Ovary (tissue), 9 donors: ENCODE data around the gene CRYBG1. TPM values are rescaled to one million over a fixed set of nuclear protein-coding genes. Genes with fewer than 3 reads are reported as not detected.

Experiments
- DNase-seq, 5 donors: peaks; one replicate each; pipeline ENCODE4 v3.0.0-alpha.2; 2019 to 2020
- H3K27ac ChIP-seq, 2 donors: fragments of 200-600 bp; one replicate each; pipeline versions ENCODE4 v1.5.1 to v1.8.0; 2019 to 2022
- H3K27me3 ChIP-seq: fragments of 200-600 bp; one replicate; pipeline ENCODE4 v1.8.0; 2022
- H3K36me3 ChIP-seq: fragments of 200-600 bp; sonication (generic); one replicate; pipeline ENCODE4 v1.5.1; 2019
- H3K4me1 ChIP-seq: one replicate; pipeline ENCODE4 v1.8.1; 2013; ENCODE audit warnings: mild to moderate bottlenecking, moderate library complexity; ENCODE audit not compliant: insufficient read depth
- H3K4me3 ChIP-seq: fragments of 200-600 bp; sonication (generic); one replicate; pipeline ENCODE4 v1.5.1; 2017
- H3K9me3 ChIP-seq, 2 donors: fragments of 200-600 bp in 1 of 2; sonication (generic) in 1 of 2; one replicate each; pipeline versions ENCODE4 v1.5.1 to v1.8.1; 2013 to 2019; ENCODE audit warnings: mild to moderate bottlenecking in 1 of 2, moderate library complexity in 1 of 2
- CTCF ChIP-seq, 3 donors: fragments of 450-650 bp in 2 of 3; fragments of 200-600 bp in 1 of 3; IDR thresholded peaks; one replicate each; pipeline versions ENCODE4 v1.5.1 to v1.8.0; 2016 to 2022; ENCODE audit warnings: antibody characterized with exemption in 3 of 3, mild to moderate bottlenecking in 1 of 3
- EP300 ChIP-seq: sonication (generic); formaldehyde crosslinking; IDR thresholded peaks from one replicate; pipeline ENCODE4 v1.6.1; 2017; ENCODE audit warnings: antibody characterized with exemption
- POLR2A ChIP-seq: fragments of 450-650 bp; IDR thresholded peaks from one replicate; pipeline ENCODE4 v1.6.1; 2017; ENCODE audit warnings: antibody characterized with exemption, mild to moderate bottlenecking, moderate library complexity
- WGBS, 3 donors: extraction: QIAGEN DNeasy Blood & Tissue Kit in 1 of 3; methylation state at CpG; one replicate each; pipeline versions ENCODE4 v1.1.5 to v1.1.7; 2013 to 2017; 5-methylcytosine and 5-hydroxymethylcytosine counted together
- intact Hi-C, 4 donors: fragments of 100-400 bp; cut with DNase I; formaldehyde crosslinking; loops; one replicate each; pipeline versions ENCODE4 v1.11.0 to v1.15.1; 2022 to 2023
- polyA plus RNA-seq, 2 donors: library from polyadenylated mRNA; stranded (reverse); fragments of 200-250 nt in 1 of 2; fragments of 350-450 nt in 1 of 2; fragmentation: Illumina TruSeq in 1 of 2; extraction: RNeasy Lipid Tissue Mini Kit (QIAGEN cat#74804) in 1 of 2; gene quantifications; one replicate each; pipeline ENCODE4 v1.2.3, GENCODE V29; 2013 to 2014
- total RNA-seq, 7 donors: library from RNA; depleted of rRNA in 2 of 7; stranded (reverse); fragments of >200 nt in 2 of 7; fragmentation: NEBNext Ultra II Directional in 3 of 7; extraction: Animal tissue kit (Norgen Biotek cat#: 25700) in 3 of 7; gene quantifications; one replicate each; pipeline versions ENCODE4 v1.1.0 to v1.2.4, GENCODE V29; 2016 to 2023
- donor health status: DM: no; HTN: no; CAD: no; lungs with moderate emphysema.
- donor health status: DM: no; HTN: no; CAD: no.
- donor health status: Bipolar disorder and iron deficiency.
- donor health status: DM: yes; HTN: yes; CAD: no.
- donor health status: DM: no; HTN: no; CAD: no.
- donor health status: DM: yes; HTN: yes; CAD: no.

The CRYBG1 gene
- total and polyA plus RNA-seq, 9 donors, result 1.5 to 7.4 (median 3.8) TPM

- H3K4me3 ChIP-seq, result no peak overlapping the region
- no peak overlapping the region for H3K27ac ChIP-seq
- DNase-seq, result no peak
- no peaks in the 10 kb centered on the region for H3K4me1 ChIP-seq
- TF ChIP-seq POLR2A, result no peak
- no peak for TF ChIP-seq EP300
- no peak for TF ChIP-seq CTCF (IDR thresholded peaks at IDR 0.05)
- H3K9me3 ChIP-seq, result no peaks in the 10 kb centered on the region
- no peaks in the 10 kb centered on the region for H3K27me3 ChIP-seq
- WGBS, 3 donors, result 28 to 32% (median 31%) methylated on average over 5 of the region's 5 CpGs
- intact Hi-C loops, result no loop called here
- H3K36me3 ChIP-seq, result no peaks in the 10 kb centered on the region
Measured at GRCh38 chr6:106377061-106377540, 16.6 kb downstream of the CRYBG1 start.

GRCh38 chr6:106379951-106380350, 19.4 kb downstream of the CRYBG1 start:
- WGBS, 3 donors, result 79 to 92% (median 92%) methylated on average over 1 of the region's 1 CpG
- intact Hi-C loops, result no loop called here
- no peaks in the 10 kb centered on the region for H3K27me3 ChIP-seq
- H3K4me3 ChIP-seq, result no peak overlapping the region
- no peaks in the 10 kb centered on the region for H3K36me3 ChIP-seq
- no peak overlapping the region for H3K27ac ChIP-seq
- TF ChIP-seq CTCF (IDR thresholded peaks at IDR 0.05) (no peak), POLR2A (no peak), EP300 (no peak)
- no peak for DNase-seq
- no peaks in the 10 kb centered on the region for H3K9me3 ChIP-seq
- no peaks in the 10 kb centered on the region for H3K4me1 ChIP-seq

- Histone ChIP-seq H3K36me3 (no peaks in the 10 kb centered on the region), H3K27me3 (no peaks in the 10 kb centered on the region), H3K4me1 (no peaks in the 10 kb centered on the region), H3K4me3 (no peak overlapping the region), H3K27ac (no peak overlapping the region), H3K9me3 (no peaks in the 10 kb centered on the region)
- no peak for DNase-seq
- TF ChIP-seq EP300, result no peak
- no peak for TF ChIP-seq CTCF (IDR thresholded peaks at IDR 0.05)
- no peak for TF ChIP-seq POLR2A
- 56 to 78% (median 72%) methylated on average over 1 of the region's 1 CpG for WGBS, 3 donors
- intact Hi-C loops, result no loop called here
Measured at GRCh38 chr6:106380407-106380806, 19.9 kb downstream of the CRYBG1 start.

- intact Hi-C loops, result no loop called here
- 73 to 85% (median 85%) methylated on average over 1 of the region's 1 CpG for WGBS, 3 donors
Measured at GRCh38 chr6:106381223-106381622, 20.7 kb downstream of the CRYBG1 start.

More at GRCh38 chr6:106381223-106381622, 20.7 kb downstream of the CRYBG1 start:
- Histone ChIP-seq H3K9me3 (no peaks in the 10 kb centered on the region), H3K27ac (no peak overlapping the region), H3K4me1 (no peaks in the 10 kb centered on the region), H3K4me3 (no peak overlapping the region), H3K27me3 (no peaks in the 10 kb centered on the region), H3K36me3 (no peaks in the 10 kb centered on the region)
- no peak for TF ChIP-seq POLR2A
- no peak for TF ChIP-seq CTCF (IDR thresholded peaks at IDR 0.05)
- no peak for TF ChIP-seq EP300
- no peak for DNase-seq
